HG03060 (cell line): ENCODE measurements around the gene ZNF446.
A peak's percentile ranks its signal among the peaks of the same experiment; 100 is the strongest.

Experiments
- ATAC-seq: cut with Tn5 transposase; IDR thresholded peaks from one replicate; pipeline ENCODE4 v1.9.1; 2021; ENCODE audit warnings: low read depth, moderate number of reproducible peaks; ENCODE audit not compliant: unreplicated experiment

ZNF446 gene

DNA sequence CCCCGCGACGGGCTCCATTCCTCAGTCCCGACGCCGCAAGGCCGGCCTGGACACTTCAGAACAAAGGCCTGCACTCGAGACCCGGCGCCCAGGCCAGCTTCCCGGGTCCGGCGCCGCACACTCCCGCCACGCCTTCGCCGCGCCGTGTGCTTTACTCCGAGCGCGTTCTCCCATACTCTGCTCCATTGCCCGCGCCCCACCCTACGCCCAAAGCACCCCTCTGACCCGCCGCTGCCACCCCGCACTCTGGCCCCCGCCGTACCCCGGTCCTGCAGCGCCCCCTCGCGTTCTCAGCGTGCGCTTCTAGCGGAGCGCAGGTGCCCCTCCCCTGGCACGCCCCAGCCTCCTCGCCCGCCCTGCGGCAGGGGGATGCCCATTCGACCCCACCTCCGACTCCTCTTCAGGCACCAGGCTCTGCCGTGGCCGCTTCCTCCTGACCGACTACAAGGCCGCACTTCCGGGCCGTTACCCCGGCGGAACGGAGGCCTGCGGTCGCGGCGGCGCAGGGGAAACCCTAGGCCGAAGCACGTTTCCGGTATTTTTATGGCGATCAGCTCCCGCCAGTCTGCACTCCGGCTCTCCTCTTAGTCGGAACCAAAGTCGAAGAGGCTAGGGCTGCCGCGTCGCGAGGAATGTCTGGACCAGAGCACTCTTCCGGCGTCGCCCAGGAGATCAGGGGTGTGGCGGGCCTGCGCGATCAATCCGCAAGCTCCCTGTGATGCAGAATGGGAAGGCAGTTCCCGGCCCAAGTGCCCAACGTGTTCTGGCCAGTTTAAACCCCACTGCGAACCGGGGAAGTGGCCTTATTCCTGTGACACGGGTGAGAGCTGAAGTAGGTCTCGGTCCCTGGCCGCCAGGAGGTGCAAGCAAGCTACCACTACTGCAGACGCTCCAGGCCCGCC, 43.5 kb downstream of the ZNF446 start, which contains the start of gene ZBTB45:
ZBTB45 (minus strand) TSS at position 456 of the 902 bp plus-strand sequence. CDS start 2,137 bp downstream, outside the sequence.
- peak; percentile 78 for ATAC-seq

DNA sequence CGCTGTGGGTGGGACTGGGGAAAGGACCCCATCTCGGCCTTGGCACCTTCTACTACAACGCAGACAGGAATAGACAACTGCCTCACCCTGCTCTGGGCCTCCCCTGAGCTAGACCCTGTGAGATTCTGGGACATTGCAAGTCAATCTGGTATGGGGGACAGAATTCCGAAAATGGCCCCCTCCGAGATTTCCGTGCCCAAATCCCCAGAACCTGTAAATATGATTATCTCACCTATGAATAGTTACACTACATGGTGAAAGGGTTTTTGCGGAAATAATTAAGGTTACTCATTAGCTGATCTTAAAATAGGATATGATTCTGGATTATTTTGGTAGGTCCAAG, 44.1 kb downstream of the ZNF446 start:
- no peak for ATAC-seq

DNA sequence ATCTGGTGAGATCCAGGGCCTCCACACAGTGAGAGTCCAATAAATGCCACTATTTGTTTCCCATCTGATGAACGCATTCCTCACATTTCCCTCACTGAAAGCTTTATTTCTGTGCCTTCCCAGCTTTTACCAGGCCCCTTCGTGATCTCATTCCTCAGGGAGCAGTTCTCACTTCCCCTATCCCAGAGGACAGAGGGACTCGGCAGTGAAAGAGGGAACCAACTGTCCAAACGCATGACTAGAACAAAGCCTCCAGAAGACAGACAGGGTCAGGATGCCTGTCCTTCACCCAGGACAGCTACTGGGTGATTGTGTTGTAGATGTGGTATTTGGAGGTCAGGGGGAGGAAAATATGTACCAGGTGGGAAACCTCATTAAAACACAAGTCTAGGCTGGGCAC, 45.5 kb downstream of the ZNF446 start:
- ATAC-seq: no peak

DNA sequence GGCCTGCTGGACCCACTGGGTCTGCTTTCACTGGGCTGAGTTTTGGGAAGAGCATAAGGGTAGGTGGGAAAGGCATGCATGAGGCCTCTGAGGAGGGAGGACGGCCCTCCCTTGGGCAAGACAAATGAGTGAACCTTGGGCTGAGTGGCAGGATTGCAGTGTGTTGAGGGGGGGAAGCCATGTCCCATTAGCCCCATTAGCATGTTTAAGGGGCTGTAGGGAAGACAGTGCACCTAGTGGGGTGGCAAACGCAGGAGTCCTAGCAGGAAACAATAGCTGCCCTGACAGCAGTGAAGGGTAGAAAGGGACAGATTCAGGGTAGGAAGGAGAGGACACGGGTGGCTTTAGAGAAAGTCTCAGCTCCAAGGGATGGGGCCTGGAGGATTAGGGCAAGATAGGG, 46.6 kb downstream of the ZNF446 start:
- ATAC-seq: no peak

DNA sequence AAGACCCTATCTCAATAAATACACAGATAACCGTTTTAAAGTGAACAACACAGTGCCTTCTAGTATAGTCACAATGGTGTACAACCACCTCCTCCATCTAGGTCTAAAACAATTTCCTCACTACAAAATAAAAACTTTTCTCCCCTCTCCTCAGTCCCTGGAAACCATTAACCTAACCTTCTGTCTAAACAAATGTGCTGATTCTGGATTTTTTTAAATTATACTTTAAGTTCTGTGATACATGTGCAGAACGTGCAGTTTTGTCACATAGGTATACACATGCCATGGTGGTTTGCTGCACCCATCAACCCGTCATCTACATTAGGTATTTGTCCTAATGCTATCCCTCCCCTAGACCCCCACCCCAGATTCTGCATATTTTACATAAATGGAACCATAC, 53.3 kb downstream of the ZNF446 start:
- no peak for ATAC-seq
